ENCODE data around the gene P2RX3. TPM values are rescaled to one million over a fixed set of nuclear protein-coding genes. Genes with fewer than 3 reads are reported as not detected.

P2RX3 gene
- total RNA-seq, 2 donors from 2014 or later = not detected

- Histone ChIP-seq H3K36me3 (ENCODE audit: control insufficient read depth, insufficient read depth, low read length) (no peaks in the 10 kb centered on the region), H3K27me3 (ENCODE audit: control insufficient read depth, insufficient read depth, low read length, poor library complexity, severe bottlenecking) (no peaks in the 10 kb centered on the region), H3K9ac (ENCODE audit: extremely low read depth, low read length, poor library complexity, severe bottlenecking) (no peak overlapping the region), H3K4me1 (ENCODE audit: control insufficient read depth, insufficient read depth, low read length) (peaks cover 10% of the 10 kb centered on the region), H3K4me3 (ENCODE audit: low read length) (no peak overlapping the region), H3K27ac (ENCODE audit: low read depth, low read length) (no peak overlapping the region), H3K9me3 (ENCODE audit: control insufficient read depth, low read length) (no peaks in the 10 kb centered on the region)
- H3K4me3 Mint-ChIP-seq = no peak overlapping the region
- 87 to 90% methylated on average over 9 of the region's 9 CpGs for WGBS, 2 experiments (ENCODE audit: insufficient coverage in 1 of 2, insufficient read length in 1 of 2)
- DNase-seq = no peak
- TF ChIP-seq CTCF (conservative IDR thresholded peaks at IDR 0.05) = no peak
- H3K4me1 Mint-ChIP-seq = peaks cover 37% of the 10 kb centered on the region
- H3K9me3 Mint-ChIP-seq = peaks cover 3% of the 10 kb centered on the region
- peaks cover 14% of the 10 kb centered on the region for H3K27me3 Mint-ChIP-seq (ENCODE audit: insufficient read depth)
- no peaks in the 10 kb centered on the region for H3K36me3 Mint-ChIP-seq (ENCODE audit: low read depth)
- H3K27ac Mint-ChIP-seq = no peak overlapping the region
Observed at GRCh38 chr11:57356268-57356667, 18.1 kb downstream of the P2RX3 start.

- no peak overlapping the region for H3K27ac ChIP-seq (ENCODE audit: low read depth, low read length)
- H3K9me3 ChIP-seq (ENCODE audit: control insufficient read depth, low read length) = no peaks in the 10 kb centered on the region
- no peak overlapping the region for H3K4me3 ChIP-seq (ENCODE audit: low read length)
- no peak overlapping the region for H3K4me3 Mint-ChIP-seq
- no peaks in the 10 kb centered on the region for H3K36me3 ChIP-seq (ENCODE audit: control insufficient read depth, insufficient read depth, low read length)
- DNase-seq = no peak
- no peaks in the 10 kb centered on the region for H3K9me3 Mint-ChIP-seq
- H3K27ac Mint-ChIP-seq = no peak overlapping the region
- no peaks in the 10 kb centered on the region for H3K27me3 ChIP-seq (ENCODE audit: control insufficient read depth, insufficient read depth, low read length, poor library complexity, severe bottlenecking)
- 93 to 94% methylated on average over 2 to 3 of the region's 3 CpGs for WGBS, 2 experiments (ENCODE audit: insufficient coverage in 1 of 2, insufficient read length in 1 of 2)
- peaks cover 10% of the 10 kb centered on the region for H3K4me1 ChIP-seq (ENCODE audit: control insufficient read depth, insufficient read depth, low read length)
- no peak overlapping the region for H3K9ac ChIP-seq (ENCODE audit: extremely low read depth, low read length, poor library complexity, severe bottlenecking)
- no peaks in the 10 kb centered on the region for H3K36me3 Mint-ChIP-seq (ENCODE audit: low read depth)
- TF ChIP-seq CTCF (conservative IDR thresholded peaks at IDR 0.05) = no peak
- peaks cover 37% of the 10 kb centered on the region for H3K4me1 Mint-ChIP-seq
- peaks cover 16% of the 10 kb centered on the region for H3K27me3 Mint-ChIP-seq (ENCODE audit: insufficient read depth)
Observed at GRCh38 chr11:57357310-57357709, 19.2 kb downstream of the P2RX3 start.

GRCh38 chr11:57357856-57358255 is 19.7 kb downstream of the P2RX3 start:
- no peaks in the 10 kb centered on the region for H3K36me3 ChIP-seq (ENCODE audit: control insufficient read depth, insufficient read depth, low read length)
- no peaks in the 10 kb centered on the region for H3K9me3 ChIP-seq (ENCODE audit: control insufficient read depth, low read length)
- H3K9ac ChIP-seq (ENCODE audit: extremely low read depth, low read length, poor library complexity, severe bottlenecking) = no peak overlapping the region
- Mint-ChIP-seq H3K27me3 (ENCODE audit: insufficient read depth) (peaks cover 18% of the 10 kb centered on the region), H3K27ac (no peak overlapping the region), H3K4me1 (peaks cover 37% of the 10 kb centered on the region), H3K9me3 (no peaks in the 10 kb centered on the region), H3K36me3 (ENCODE audit: low read depth) (no peaks in the 10 kb centered on the region), H3K4me3 (no peak overlapping the region)
- DNase-seq = no peak
- WGBS, 2 experiments (ENCODE audit: insufficient coverage in 1 of 2, insufficient read length in 1 of 2) = 83 to 85% methylated on average over 6 of the region's 6 CpGs
- peaks cover 5% of the 10 kb centered on the region for H3K27me3 ChIP-seq (ENCODE audit: control insufficient read depth, insufficient read depth, low read length, poor library complexity, severe bottlenecking)
- H3K27ac ChIP-seq (ENCODE audit: low read depth, low read length) = no peak overlapping the region
- no peak overlapping the region for H3K4me3 ChIP-seq (ENCODE audit: low read length)
- TF ChIP-seq CTCF (conservative IDR thresholded peaks at IDR 0.05) = no peak
- peaks cover 10% of the 10 kb centered on the region for H3K4me1 ChIP-seq (ENCODE audit: control insufficient read depth, insufficient read depth, low read length)

Measured in endodermal cell (in vitro differentiated cells).